WI38 (cell line): ENCODE results near the gene KCNJ10.

ENCODE experiments used
- H3K4me3 ChIP-seq: 2 replicates; pipeline ENCODE4 v1.5.1; 2011; ENCODE audit warnings: low read depth, mild to moderate bottlenecking, control low read depth, low read length
- CTCF ChIP-seq: IDR thresholded peaks from 2 replicates; pipeline ENCODE4 v1.5.1; 2012; ENCODE audit warnings: low read depth, mild to moderate bottlenecking, control low read depth, low read length

KCNJ10 gene

GRCh38 chr1:159972443-159973205 is 97.3 kb downstream of the KCNJ10 start:
- H3K4me3 ChIP-seq = no peak overlapping the region
- TF ChIP-seq CTCF = no peak

DNA sequence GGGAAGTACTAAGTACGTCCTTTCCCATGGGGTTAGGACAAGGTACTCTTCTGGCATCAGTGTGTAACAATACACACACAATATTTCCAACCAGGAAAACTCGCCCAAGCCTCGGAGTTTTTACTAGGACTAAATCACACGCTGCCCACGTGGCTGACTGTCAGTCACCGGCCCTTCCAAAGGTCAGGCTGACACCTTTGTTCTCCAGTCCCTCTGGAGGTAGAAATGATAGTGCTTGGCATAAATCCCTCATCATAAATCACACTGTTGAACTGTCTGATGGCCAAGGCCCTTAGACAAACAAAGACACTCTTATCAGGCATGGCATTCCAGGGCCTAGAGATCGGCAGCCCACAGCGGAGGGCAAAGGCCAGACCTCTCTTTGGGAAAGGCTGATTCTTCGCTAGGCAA is 99.0 kb downstream of the KCNJ10 start:
- H3K4me3 ChIP-seq = no peak overlapping the region
- TF ChIP-seq CTCF = no peak

- TF ChIP-seq CTCF = no peak
- no peak overlapping the region for H3K4me3 ChIP-seq
Measured at GRCh38 chr1:159968901-159969300, 101.1 kb downstream of the KCNJ10 start.

GRCh38 chr1:159965263-159965662 is 104.7 kb downstream of the KCNJ10 start:
- no peak overlapping the region for H3K4me3 ChIP-seq
- no peak for TF ChIP-seq CTCF

GRCh38 chr1:159964144-159964543 is 105.8 kb downstream of the KCNJ10 start:
- H3K4me3 ChIP-seq = no peak overlapping the region
- TF ChIP-seq CTCF = no peak

GRCh38 chr1:159962176-159962575 is 107.8 kb downstream of the KCNJ10 start:
- TF ChIP-seq CTCF = no peak
- no peak overlapping the region for H3K4me3 ChIP-seq

- no peak for TF ChIP-seq CTCF
- H3K4me3 ChIP-seq = no peak overlapping the region
Measured at GRCh38 chr1:159961636-159962035, 108.3 kb downstream of the KCNJ10 start.
